Keratinocyte (primary cell): ENCODE measurements around the gene AKAP4. TPM values are rescaled to one million over a fixed set of nuclear protein-coding genes. Genes with fewer than 3 reads are reported as not detected.
A peak's percentile ranks its signal among the peaks of the same experiment; 100 is the strongest.

Source experiments
- DNase-seq: peaks from one replicate; pipeline ENCODE4 v3.0.0-alpha.2; 2011; ENCODE audit warnings: low read depth, missing footprints, low spot score
- FAIRE-seq: peaks from 2 replicates; lab custom pipeline; 2011; peaks lifted over from hg19 to GRCh38; lab: Jason Lieb, UNC
- H2AFZ ChIP-seq: 2 replicates; pipeline ENCODE4 v1.6.0; 2012; ENCODE audit warnings: low read length, control low read depth, inconsistent platforms; ENCODE audit not compliant: control insufficient read depth
- H3K27ac ChIP-seq: 2 replicates; pipeline ENCODE4 v1.5.1; 2011; ENCODE audit warnings: low read length; ENCODE audit not compliant: control insufficient read depth, insufficient read depth
- H3K27me3 ChIP-seq: 3 replicates; pipeline ENCODE4 v1.6.0; 2011; ENCODE audit warnings: low read length; ENCODE audit not compliant: control insufficient read depth, insufficient read depth; ENCODE audit errors: extremely low read depth
- H3K36me3 ChIP-seq, 2 experiments: 2 replicates in 1 of 2; 3 replicates in 1 of 2; pipeline ENCODE4 v1.5.1; 2011; ENCODE audit warnings: low read length in 2 of 2, mild to moderate bottlenecking in 1 of 2; ENCODE audit not compliant: control insufficient read depth in 2 of 2, insufficient read depth in 2 of 2; ENCODE audit errors: extremely low read depth in 1 of 2
- H3K4me1 ChIP-seq: 3 replicates; pipeline ENCODE4 v1.5.1; 2011; ENCODE audit warnings: low read length; ENCODE audit not compliant: control insufficient read depth, insufficient read depth; ENCODE audit errors: extremely low read depth
- H3K4me2 ChIP-seq: 3 replicates; pipeline ENCODE4 v1.6.0; 2011; ENCODE audit warnings: low read depth, low read length; ENCODE audit not compliant: control insufficient read depth, insufficient read depth; ENCODE audit errors: extremely low read depth
- H3K4me3 ChIP-seq, 3 experiments: fragments of 200-600 bp in 1 of 3; sonication (generic) in 1 of 3; 2 replicates in 2 of 3; 3 replicates in 1 of 3; pipeline ENCODE4 v1.5.1; 2011 to 2016; ENCODE audit warnings: low read length in 3 of 3, mild to moderate bottlenecking in 3 of 3, control low read depth in 2 of 3, inconsistent platforms in 1 of 3, low read depth in 1 of 3, mixed read lengths in 1 of 3, mixed run types in 1 of 3, moderate library complexity in 1 of 3; ENCODE audit not compliant: control insufficient read depth in 2 of 3, insufficient read depth in 2 of 3; ENCODE audit errors: extremely low read depth in 1 of 3
- H3K79me2 ChIP-seq: 2 replicates; pipeline ENCODE4 v1.6.0; 2012; ENCODE audit warnings: low read length; ENCODE audit not compliant: control insufficient read depth, insufficient read depth
- H3K9ac ChIP-seq: 3 replicates; pipeline ENCODE4 v1.6.0; 2011; ENCODE audit warnings: low read length; ENCODE audit not compliant: control insufficient read depth, insufficient read depth; ENCODE audit errors: extremely low read depth
- H3K9me1 ChIP-seq: 3 replicates; pipeline ENCODE4 v1.6.0; 2011; ENCODE audit warnings: low read length; ENCODE audit not compliant: control insufficient read depth, insufficient read depth; ENCODE audit errors: extremely low read depth
- H3K9me3 ChIP-seq: 2 replicates; pipeline ENCODE4 v1.5.1; 2012; ENCODE audit warnings: low read depth, low read length; ENCODE audit not compliant: control insufficient read depth
- H4K20me1 ChIP-seq: 3 replicates; pipeline ENCODE4 v1.6.0; 2011; ENCODE audit warnings: low read length; ENCODE audit not compliant: control insufficient read depth, insufficient read depth; ENCODE audit errors: extremely low read depth
- CTCF ChIP-seq, 3 experiments: IDR thresholded peaks in 1 of 3; conservative IDR thresholded peaks in 1 of 3; optimal IDR thresholded peaks in 1 of 3; 2 replicates in 2 of 3; 3 replicates in 1 of 3; pipeline versions ENCODE3 to v1.5.1; 2011; ENCODE audit warnings: low read length in 3 of 3, mild to moderate bottlenecking in 3 of 3, moderate library complexity in 2 of 3, control low read depth in 1 of 3, inconsistent platforms in 1 of 3; ENCODE audit not compliant: insufficient read depth in 2 of 3; ENCODE audit errors: extremely low read depth in 1 of 3
- EZH2 ChIP-seq: IDR thresholded peaks from one replicate; pipeline ENCODE4 v1.6.1; 2012; ENCODE audit warnings: inconsistent platforms, mild to moderate bottlenecking, low read length, moderate library complexity
- dilution Hi-C: fragments of 300-500 bp; cut with MboI; formaldehyde crosslinking; loops from one replicate; pipeline ENCODE4 v1.7.0; 2020; ENCODE audit warnings: low sequenced_read_pairs; ENCODE audit not compliant: extremely low pct_ligation_motif_present
- polyA minus RNA-seq, 3 experiments: library from RNA; depleted of rRNA, polyadenylated mRNA; stranded (reverse); fragments of >200 nt; gene quantifications; 1 replicate in 1 of 3; 2 replicates in 1 of 3; 3 replicates in 1 of 3; pipeline ENCODE4 v1.2.3, GENCODE V29; 2011
- polyA plus RNA-seq, 5 experiments: library from polyadenylated mRNA; depleted of rRNA in 3 of 5; stranded (reverse) in 3 of 5; stranded (forward) in 1 of 5; unstranded in 1 of 5; fragments of >200 nt; gene quantifications; 1 replicate in 1 of 5; 2 replicates in 3 of 5; 3 replicates in 1 of 5; pipeline versions ENCODE4 v1.2.1 to v1.2.3, GENCODE V29; 2011 to 2012; ENCODE audit warnings: missing spikeins in 2 of 5, low read depth in 1 of 5, low replicate concordance in 1 of 5

AKAP4 gene
- not detected in 3 replicates for polyA plus RNA-seq
- polyA plus RNA-seq (2011; ENCODE audit: low read depth), result not detected
- not detected in 2 replicates for polyA plus RNA-seq (2011; cell fraction: cytosol; rRNA removed)
- polyA plus RNA-seq (2011; cell fraction: nucleus; rRNA removed), result not detected in 2 replicates
- not detected in 2 replicates for polyA plus RNA-seq (2012; ENCODE audit: low replicate concordance)
- polyA minus RNA-seq, result not detected in 3 replicates
- polyA minus RNA-seq (2011; cell fraction: cytosol; rRNA and poly(A)+ RNA removed), result not detected
- polyA minus RNA-seq (2011; cell fraction: nucleus; rRNA and poly(A)+ RNA removed), result not detected in 2 replicates

DNA sequence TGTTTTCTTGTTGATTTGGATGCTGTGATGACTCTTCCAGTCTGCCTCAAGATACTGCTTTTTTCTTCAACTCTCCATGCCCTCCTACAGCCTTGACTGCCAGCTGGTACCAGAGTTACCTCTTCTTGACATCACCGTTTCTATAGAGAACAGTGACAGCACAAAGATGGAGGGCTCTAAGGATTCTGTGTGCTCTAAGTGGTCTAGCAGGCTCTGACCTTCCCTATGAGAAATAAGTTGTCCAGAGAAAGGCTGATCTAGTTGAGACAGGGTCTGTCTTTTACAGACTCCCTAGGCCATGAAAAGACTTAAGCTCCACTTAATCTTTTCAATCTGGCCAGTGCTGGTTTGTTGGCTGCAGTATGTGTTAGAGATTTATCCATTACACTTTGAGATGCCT, at the start of gene AKAP4:
TSS of gene AKAP4 (minus strand) at position 101 of the 400 bp plus-strand sequence. CDS start 118 bp downstream, outside the sequence.
- Histone ChIP-seq H3K9ac (no peak within 1 kb of the TSS), H3K4me3 (no peak within 1 kb of the TSS), H3K79me2 (no peaks in the 10 kb centered on the region), H3K4me1 (peaks cover 7% of the 10 kb centered on the region), H3K9me1 (no peaks in the 10 kb centered on the region), H3K4me2 (no peak within 1 kb of the TSS), H4K20me1 (no peaks in the 10 kb centered on the region), H3K9me3 (no peaks in the 10 kb centered on the region), H2AFZ (no peak within 1 kb of the TSS), H3K27ac (no peak within 1 kb of the TSS), H3K36me3 (no peaks in the 10 kb centered on the region), H3K27me3 (no peaks in the 10 kb centered on the region)
- DNase-seq, result no peak
- FAIRE-seq, result no peak
- dilution Hi-C loops, result no loop called here
- no peak for TF ChIP-seq EZH2
- no peak for TF ChIP-seq CTCF (optimal IDR thresholded peaks at IDR 0.05 in 1 of 3, IDR thresholded peaks at IDR 0.05 in 1 of 3, conservative IDR thresholded peaks at IDR 0.05 in 1 of 3; ENCODE audit: extremely low read depth in 1 of 3, insufficient read depth in 2 of 3, low read length in 3 of 3)

DNA sequence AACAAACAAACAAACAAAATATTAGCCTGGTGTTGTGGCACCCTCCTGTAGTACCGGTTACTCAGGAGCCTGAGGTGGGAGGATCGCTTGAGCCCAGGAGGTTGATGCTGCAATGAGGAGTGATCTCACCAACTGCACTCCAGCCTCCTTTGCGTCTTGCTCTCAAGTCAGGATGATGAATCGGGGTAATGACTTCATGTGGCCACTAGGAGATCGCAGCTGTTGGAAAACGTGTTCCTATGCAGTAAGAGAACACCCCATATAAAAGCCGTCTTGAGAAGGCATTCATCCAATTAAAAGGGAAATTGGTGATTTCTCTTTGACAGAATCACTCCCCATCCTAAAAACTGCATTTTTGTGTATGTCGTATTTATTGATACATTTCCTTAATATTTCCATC, 10.7 kb upstream of the AKAP4 start:
- H4K20me1 ChIP-seq, result no peaks in the 10 kb centered on the region
- no peak overlapping the region for H3K4me2 ChIP-seq
- DNase-seq (no peak), FAIRE-seq (no peak)
- no peak overlapping the region for H3K9ac ChIP-seq
- H3K9me1 ChIP-seq, result no peaks in the 10 kb centered on the region
- no peak overlapping the region for H3K4me3 ChIP-seq
- H3K4me1 ChIP-seq, result no peaks in the 10 kb centered on the region
- no peaks in the 10 kb centered on the region for H3K79me2 ChIP-seq
- dilution Hi-C loops, result no loop called here
- H3K9me3 ChIP-seq, result no peaks in the 10 kb centered on the region
- peak in 2 of 3 experiments; percentile 32 to 43 for TF ChIP-seq CTCF (optimal IDR thresholded peaks at IDR 0.05 in 1 of 3, IDR thresholded peaks at IDR 0.05 in 1 of 3, conservative IDR thresholded peaks at IDR 0.05 in 1 of 3; ENCODE audit: extremely low read depth in 1 of 3, insufficient read depth in 2 of 3, low read length in 3 of 3)
- no peak for TF ChIP-seq EZH2
- no peaks in the 10 kb centered on the region for H3K27me3 ChIP-seq
- H3K27ac ChIP-seq, result no peak overlapping the region
- no peaks in the 10 kb centered on the region for H3K36me3 ChIP-seq
- H2AFZ ChIP-seq, result no peak overlapping the region
